Hematopoietic multipotent progenitor cell treated with erythropoietin and hydrocortisone succinate and interleukin-3 and kit ligand, for 4 days (in vitro differentiated cells): ENCODE results near the gene KLHL3.
"Not testable (repeated sequence)": the region's sequence is repeated elsewhere in the genome, so short reads cannot be mapped to it uniquely, and the experiment has no call there.

Experiments
- DNase-seq: peaks from one replicate; pipeline ENCODE4 v3.0.0-alpha.2; 2015

KLHL3 gene

GRCh38 chr5:137665678-137666460 is 70.0 kb downstream of the KLHL3 start:
- DNase-seq, result peak; percentile 93

GRCh38 chr5:137660349-137660817 is 75.5 kb downstream of the KLHL3 start:
- DNase-seq, result peak; percentile 90

- no peak for DNase-seq
Measured at GRCh38 chr5:137659209-137659608, 76.7 kb downstream of the KLHL3 start.

- no peak for DNase-seq
Measured at GRCh38 chr5:137658324-137658723, 77.6 kb downstream of the KLHL3 start.

- no peak for DNase-seq
Measured at GRCh38 chr5:137657073-137657472, 78.8 kb downstream of the KLHL3 start.

GRCh38 chr5:137656558-137656957 is 79.3 kb downstream of the KLHL3 start:
- DNase-seq, result no peak

- no peak for DNase-seq
Measured at GRCh38 chr5:137651022-137651421, 84.9 kb downstream of the KLHL3 start.

- DNase-seq, result peak; percentile 76
Measured at GRCh38 chr5:137649228-137649935, 86.5 kb downstream of the KLHL3 start.

GRCh38 chr5:137648361-137648760 is 87.5 kb downstream of the KLHL3 start:
- DNase-seq, result no peak

- no peak for DNase-seq
Measured at GRCh38 chr5:137647401-137647800, 88.5 kb downstream of the KLHL3 start.

- DNase-seq, result no peak
Measured at GRCh38 chr5:137646761-137647160, 89.1 kb downstream of the KLHL3 start.

GRCh38 chr5:137643081-137643480 is 92.8 kb downstream of the KLHL3 start:
- not testable (repeated sequence) for DNase-seq

GRCh38 chr5:137642091-137642490 is 93.8 kb downstream of the KLHL3 start:
- no peak for DNase-seq

- no peak for DNase-seq
Measured at GRCh38 chr5:137641148-137641547, 94.7 kb downstream of the KLHL3 start.

- no peak for DNase-seq
Measured at GRCh38 chr5:137639645-137640044, 96.2 kb downstream of the KLHL3 start.

GRCh38 chr5:137638841-137639240 is 97.0 kb downstream of the KLHL3 start:
- DNase-seq, result no peak

- no peak for DNase-seq
Measured at GRCh38 chr5:137636830-137637714, 98.8 kb downstream of the KLHL3 start.

GRCh38 chr5:137636099-137636498 is 99.8 kb downstream of the KLHL3 start:
- DNase-seq, result no peak

- no peak for DNase-seq
Measured at GRCh38 chr5:137635521-137635921, 100.4 kb downstream of the KLHL3 start.

GRCh38 chr5:137633896-137634295 is 102.0 kb downstream of the KLHL3 start:
- DNase-seq, result no peak

- DNase-seq, result no peak
Measured at GRCh38 chr5:137632716-137633115, 103.2 kb downstream of the KLHL3 start.

- no peak for DNase-seq
Measured at GRCh38 chr5:137631453-137631852, 104.4 kb downstream of the KLHL3 start.

GRCh38 chr5:137630972-137631370 is 104.9 kb downstream of the KLHL3 start:
- DNase-seq, result no peak
